ENCODE data around the gene NT5C3B.
"Not testable (repeated sequence)": the region's sequence is repeated elsewhere in the genome, so short reads cannot be mapped to it uniquely, and the experiment has no call there.

NT5C3B gene

GRCh38 chr17:41835800-41836549, at the start of gene NT5C3B:
NT5C3B (minus strand) TSS chr17:41836232; CDS start chr17:41836193, 39 bp downstream.
- POLR2A ChIA-PET: no interaction called here
- CTCF ChIA-PET: interaction anchor here (0.9 to 2.2 kb wide), 3 partner anchors 12 to 98 kb away, joined by 5 to 12 read pairs (median 6); partner anchors contain the start of genes FKBP10 and P3H4
- DNase-seq (ENCODE audit: extremely low spot score): peak; percentile 88
- no peak for TF ChIP-seq CTCF (IDR thresholded peaks at IDR 0.05; ENCODE audit: control extremely low read depth, extremely low read depth, low read depth, missing control alignments)

- ChIA-PET POLR2A (no interaction called here), CTCF (interaction anchor here (2.8 kb wide), 1 partner anchor 21 kb away, joined by 6 read pairs; the partner anchor contains the start of gene KLHL11)
- no peak for DNase-seq (ENCODE audit: extremely low spot score)
Measured at GRCh38 chr17:41885733-41886132, 49.7 kb upstream of the NT5C3B start.

GRCh38 chr17:41882756-41883155, 46.7 kb upstream of the NT5C3B start:
- ChIA-PET POLR2A (no interaction called here), CTCF (no interaction called here)
- no peak for TF ChIP-seq CTCF (IDR thresholded peaks at IDR 0.05; ENCODE audit: control extremely low read depth, extremely low read depth, low read depth, missing control alignments)
- DNase-seq (ENCODE audit: extremely low spot score): no peak

More at GRCh38 chr17:41885733-41886132, 49.7 kb upstream of the NT5C3B start:
- peak; percentile 17 for TF ChIP-seq CTCF (IDR thresholded peaks at IDR 0.05; ENCODE audit: control extremely low read depth, extremely low read depth, low read depth, missing control alignments)

GRCh38 chr17:41880130-41880529, 44.1 kb upstream of the NT5C3B start:
- CTCF ChIA-PET: no interaction called here
- TF ChIP-seq CTCF (IDR thresholded peaks at IDR 0.05; ENCODE audit: control extremely low read depth, extremely low read depth, low read depth, missing control alignments): no peak
- POLR2A ChIA-PET: no interaction called here

GRCh38 chr17:41874293-41874670, 38.2 kb upstream of the NT5C3B start:
- POLR2A ChIA-PET; DNase-seq (ENCODE audit: extremely low spot score): not testable (repeated sequence)
- CTCF ChIA-PET: interaction anchor here (0.7 kb wide), 1 partner anchor 9 kb away, joined by 3 read pairs; the partner anchor contains the start of gene KLHL11

More at GRCh38 chr17:41880130-41880529, 44.1 kb upstream of the NT5C3B start:
- DNase-seq (ENCODE audit: extremely low spot score): no peak

GRCh38 chr17:41873559-41874292, 37.7 kb upstream of the NT5C3B start:
- DNase-seq (ENCODE audit: extremely low spot score): no peak
- ChIA-PET CTCF (interaction anchor here (0.7 kb wide), 1 partner anchor 8 kb away, joined by 3 read pairs; the partner anchor contains the start of gene KLHL11), POLR2A (no interaction called here)
- no peak for TF ChIP-seq CTCF (IDR thresholded peaks at IDR 0.05; ENCODE audit: control extremely low read depth, extremely low read depth, low read depth, missing control alignments)

GRCh38 chr17:41871789-41872188, 35.8 kb upstream of the NT5C3B start:
- CTCF ChIA-PET: no interaction called here
- POLR2A ChIA-PET: no interaction called here

More at GRCh38 chr17:41871789-41872188, 35.8 kb upstream of the NT5C3B start:
- no peak for DNase-seq (ENCODE audit: extremely low spot score)
- no peak for TF ChIP-seq CTCF (IDR thresholded peaks at IDR 0.05; ENCODE audit: control extremely low read depth, extremely low read depth, low read depth, missing control alignments)

All from GM10248 (cell line).